Stimulated activated CD4-positive, alpha-beta T cell treated with anti-CD3 and anti-CD28 coated beads, Interleukin-4, amount 100 ng/mL, for 48 hours (primary cell): Measurements from ENCODE around the gene ANKRD10.

Experiments
- DNase-seq, 2 donors: peaks; one replicate each; pipeline ENCODE4 v3.0.0-alpha.2; 2020; ENCODE audit warnings: low read depth in 2 of 2

The ANKRD10 gene

GRCh38 chr13:110914331-110915056 is 375 bp downstream of the ANKRD10 start:
- DNase-seq, result peak; percentile 60 to 70

- DNase-seq, result no peak
Observed at GRCh38 chr13:110914081-110914330, 863 bp downstream of the ANKRD10 start.

DNA sequence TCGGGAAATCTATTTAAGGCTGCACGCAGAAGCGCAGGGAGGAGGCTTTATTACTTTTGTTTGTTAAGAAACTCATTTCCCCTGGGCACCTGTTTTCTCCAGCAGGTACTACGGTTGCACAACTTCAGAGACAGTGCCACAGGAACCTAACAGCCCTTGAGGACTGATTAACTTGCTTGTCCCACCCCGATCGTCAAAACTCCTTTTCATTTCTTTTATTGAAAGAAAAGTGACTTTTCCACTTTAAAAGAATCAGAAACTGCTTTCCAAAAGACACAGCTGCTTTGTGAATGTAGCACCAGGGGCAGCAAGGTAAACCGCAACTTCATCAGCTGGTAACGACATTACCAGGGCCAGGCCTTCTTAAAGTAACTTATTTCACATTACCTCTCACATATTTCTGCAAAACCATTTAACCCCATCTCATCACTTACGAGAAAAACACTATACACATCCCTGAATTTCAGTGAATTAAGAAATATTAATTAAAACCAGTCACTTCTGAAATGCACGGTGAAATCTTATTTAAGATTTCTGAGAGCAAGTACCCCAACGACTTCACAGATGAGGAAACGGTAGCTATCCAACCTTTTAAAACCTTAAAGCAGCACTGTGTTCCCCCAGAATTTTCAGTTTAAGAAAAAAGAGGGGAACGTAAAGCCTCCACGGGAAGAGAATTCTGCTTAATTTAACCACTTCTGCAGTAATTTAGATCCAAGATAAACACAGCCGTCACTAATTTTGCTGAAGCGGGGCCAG is 1.4 kb downstream of the ANKRD10 start:
- DNase-seq, result no peak

DNA sequence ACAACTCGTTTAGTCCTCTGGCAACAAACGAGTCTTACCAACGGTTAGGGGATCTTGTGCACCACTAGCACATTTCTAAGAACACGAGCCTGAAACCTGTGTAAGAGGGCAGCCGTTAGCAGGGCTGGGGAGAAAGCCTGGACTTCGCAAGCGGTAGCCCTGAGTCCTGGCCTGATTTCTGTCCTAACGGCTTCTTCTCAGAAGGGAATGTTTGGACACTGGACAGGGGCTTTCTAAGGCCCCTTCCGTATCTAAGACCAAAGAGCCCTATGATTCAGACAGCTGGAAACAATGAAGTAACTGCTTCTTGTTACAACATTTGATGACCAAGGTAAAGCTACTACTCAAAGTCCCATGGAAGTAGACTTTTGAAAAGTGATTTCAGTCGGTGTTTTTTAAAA is 2.2 kb downstream of the ANKRD10 start:
- DNase-seq, result no peak

- DNase-seq, result no peak
Observed at GRCh38 chr13:110911880-110912279, 3.0 kb downstream of the ANKRD10 start.

- no peak for DNase-seq
Observed at GRCh38 chr13:110910013-110910890, 4.6 kb downstream of the ANKRD10 start.

DNA sequence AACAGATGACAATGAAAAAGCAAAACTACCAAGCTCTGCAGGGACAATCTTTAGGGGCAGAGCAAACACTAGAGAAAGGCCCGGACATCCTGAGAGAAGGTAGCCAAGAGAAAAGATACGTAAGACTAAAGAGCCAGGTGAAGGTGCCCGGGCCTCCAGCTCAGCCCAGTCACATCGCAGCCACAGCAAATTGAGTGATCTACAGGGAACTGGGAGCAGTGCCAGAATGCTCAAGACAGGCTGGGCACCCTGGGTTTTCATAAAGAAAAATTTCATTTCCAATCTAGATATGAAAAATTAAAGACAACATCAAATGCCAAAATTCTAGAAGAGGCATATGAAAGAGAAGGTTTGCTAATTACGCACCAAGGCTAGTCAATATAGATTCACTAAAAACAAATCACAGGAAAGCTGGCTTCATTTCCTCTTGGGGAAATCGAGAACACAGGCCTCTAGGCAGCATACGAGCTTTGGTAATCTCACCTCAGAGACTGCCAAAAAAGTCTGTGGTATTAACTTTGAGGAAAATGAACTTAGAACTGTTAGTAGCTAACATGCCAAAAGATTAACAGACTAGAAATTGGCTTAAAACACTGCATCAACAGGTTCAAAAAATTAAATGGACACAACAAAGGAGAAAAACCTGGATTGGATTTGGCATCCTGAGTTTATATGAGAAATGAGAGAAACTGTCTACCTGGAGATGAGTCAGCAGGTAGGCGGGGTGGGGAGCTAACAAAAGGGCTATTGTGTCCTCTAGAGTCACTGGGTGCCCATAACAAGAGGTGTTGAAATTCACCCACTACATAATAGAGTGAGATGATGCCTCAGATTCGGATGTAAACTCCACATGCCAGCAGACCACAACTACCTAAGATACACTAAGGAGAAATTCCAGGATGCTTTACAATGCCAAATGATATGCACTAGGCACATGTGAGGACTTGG is 6.6 kb downstream of the ANKRD10 start:
- DNase-seq, result peak in 1 of 2 donors; percentile 14

GRCh38 chr13:110907301-110907700 is 7.6 kb downstream of the ANKRD10 start:
- DNase-seq, result no peak

DNA sequence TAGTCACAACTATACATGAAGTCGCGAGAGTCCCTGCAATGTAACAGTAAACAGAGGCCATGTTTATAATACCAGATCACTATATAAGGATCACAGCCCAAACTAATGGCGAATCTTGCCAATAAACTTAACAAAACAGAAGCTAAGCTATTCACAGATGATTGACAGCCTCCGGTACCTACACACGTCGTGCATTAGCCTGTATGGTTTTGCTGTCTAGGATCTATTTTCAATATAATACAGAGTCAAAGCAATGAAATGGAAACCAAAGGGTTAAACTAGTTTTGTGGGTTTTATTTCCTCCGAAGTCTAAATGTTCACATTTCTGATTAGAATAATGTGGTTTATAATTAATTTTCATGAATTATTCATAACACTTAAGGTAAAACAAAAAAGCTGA is 10.1 kb downstream of the ANKRD10 start:
- DNase-seq, result no peak

GRCh38 chr13:110902370-110902769 is 12.5 kb downstream of the ANKRD10 start:
- DNase-seq, result no peak

DNA sequence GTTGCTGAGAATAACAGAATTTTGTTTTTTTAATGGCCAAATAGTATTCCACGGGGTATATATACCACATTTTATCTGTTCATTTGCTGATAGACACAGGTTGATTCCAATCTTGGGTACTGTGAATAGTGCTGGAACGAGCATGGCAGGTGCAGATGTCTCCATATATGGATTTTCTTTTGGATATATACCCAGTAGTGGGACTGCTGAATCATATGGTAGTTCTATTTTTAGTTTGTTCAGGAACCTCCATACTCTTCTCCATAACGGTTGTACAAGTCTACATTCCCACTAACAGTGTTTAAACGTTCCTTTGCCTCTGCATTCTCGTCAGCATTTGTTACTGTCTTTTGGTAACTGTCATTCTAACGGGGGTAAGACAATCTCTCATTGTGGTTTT is 17.3 kb downstream of the ANKRD10 start:
- no peak for DNase-seq

GRCh38 chr13:110897014-110897413 is 17.9 kb downstream of the ANKRD10 start:
- no peak for DNase-seq

GRCh38 chr13:110894086-110894485 is 20.8 kb downstream of the ANKRD10 start:
- DNase-seq, result no peak

- DNase-seq, result no peak
Observed at GRCh38 chr13:110893571-110893970, 21.3 kb downstream of the ANKRD10 start.

GRCh38 chr13:110890279-110891165 is 24.3 kb downstream of the ANKRD10 start:
- no peak for DNase-seq

GRCh38 chr13:110888390-110888789 is 26.5 kb downstream of the ANKRD10 start:
- no peak for DNase-seq

DNA sequence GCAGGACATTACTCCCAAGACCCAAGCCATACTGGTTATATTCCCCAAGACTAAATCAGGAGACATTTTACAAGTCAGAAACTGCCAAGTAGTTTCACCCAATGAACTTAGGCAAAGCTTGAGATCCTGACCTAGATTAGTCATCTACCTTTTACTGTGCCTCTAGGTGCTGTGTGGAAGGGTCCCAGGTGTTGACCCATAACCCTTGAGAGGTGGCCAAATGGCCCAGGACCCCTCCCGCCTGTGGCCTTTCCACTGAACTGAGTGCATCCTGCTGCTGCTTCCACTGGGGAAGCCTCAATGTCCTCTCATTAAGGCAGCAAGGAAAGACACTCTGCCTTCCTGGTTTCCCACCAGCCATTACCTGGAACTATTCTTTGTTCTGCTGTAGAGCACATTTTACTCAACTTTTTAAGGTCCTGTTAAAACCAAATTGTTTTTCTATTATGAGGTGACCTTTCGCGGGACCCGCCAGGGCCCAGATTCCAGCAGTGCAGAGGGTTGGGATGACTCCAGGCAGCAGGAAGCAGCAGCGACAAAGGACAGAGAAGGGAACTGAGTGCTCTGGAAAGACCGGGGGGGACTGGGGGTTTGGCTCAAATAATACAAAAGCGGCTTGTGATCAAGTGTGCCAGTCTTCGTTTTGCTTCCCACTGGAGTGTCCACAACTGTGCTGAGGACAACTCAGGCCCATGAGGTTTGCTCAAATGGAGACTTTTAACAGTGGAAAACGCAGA is 27.1 kb downstream of the ANKRD10 start:
- DNase-seq, result no peak

GRCh38 chr13:110886870-110887596 is 27.8 kb downstream of the ANKRD10 start:
- no peak for DNase-seq
